Heart left ventricle (tissue), 16 donors: ENCODE results near the gene POLR1C. TPM values are rescaled to one million over a fixed set of nuclear protein-coding genes. Genes with fewer than 3 reads are reported as not detected.

Experiments used
- ATAC-seq, 4 donors: fragments of 200-7000 bp; cut with Tn5 transposase; one replicate each; pipeline ENCODE4 v1.9.1; 2020 to 2022; ENCODE audit warnings: moderate library complexity in 4 of 4, mild to moderate bottlenecking in 3 of 4, moderate number of reproducible peaks in 1 of 4
- DNase-seq, 5 donors: peaks; one replicate each; pipeline ENCODE4 v3.0.0-alpha.2; 2020
- H3K27ac ChIP-seq, 12 donors: fragments of 200-600 bp; sonication (generic) in 4 of 12; one replicate each; pipeline versions ENCODE4 v1.5.0 to v1.8.0; 2016 to 2022; ENCODE audit warnings: mild to moderate bottlenecking in 2 of 12
- H3K27me3 ChIP-seq, 9 donors: fragments of 200-600 bp; sonication (generic) in 2 of 9; one replicate each; pipeline versions ENCODE4 v1.5.1 to v1.8.0; 2016 to 2022; ENCODE audit warnings: mild to moderate bottlenecking in 3 of 9
- H3K36me3 ChIP-seq, 9 donors: fragments of 200-600 bp; sonication (generic) in 2 of 9; one replicate each; pipeline versions ENCODE4 v1.5.0 to v1.8.0; 2018 to 2022; ENCODE audit warnings: mild to moderate bottlenecking in 2 of 9
- H3K4me1 ChIP-seq, 12 donors: fragments of 200-600 bp; sonication (generic) in 4 of 12; one replicate each; pipeline versions ENCODE4 v1.5.0 to v1.8.0; 2016 to 2022; ENCODE audit warnings: mild to moderate bottlenecking in 3 of 12
- H3K4me3 ChIP-seq, 12 donors: fragments of 200-600 bp; sonication (generic) in 4 of 12; one replicate each; pipeline versions ENCODE4 v1.5.0 to v1.8.0; 2017 to 2022; ENCODE audit warnings: mild to moderate bottlenecking in 9 of 12, moderate library complexity in 4 of 12
- H3K9me3 ChIP-seq, 12 donors: fragments of 200-600 bp; sonication (generic) in 4 of 12; one replicate each; pipeline versions ENCODE4 v1.5.0 to v1.8.0; 2016 to 2022; ENCODE audit warnings: mild to moderate bottlenecking in 1 of 12
- CTCF ChIP-seq, 12 donors: fragments of 200-600 bp; sonication (generic) in 4 of 12; IDR thresholded peaks; one replicate each; pipeline versions ENCODE4 v1.5.0 to v1.8.0; 2018 to 2022; ENCODE audit warnings: antibody characterized with exemption in 12 of 12, mild to moderate bottlenecking in 5 of 12
- POLR2A ChIP-seq, 2 donors: fragments of 450-650 bp; IDR thresholded peaks; one replicate each; pipeline ENCODE4 v1.6.1; 2017; ENCODE audit warnings: antibody characterized with exemption in 2 of 2, mild to moderate bottlenecking in 2 of 2, moderate library complexity in 2 of 2
- WGBS, 4 donors: extraction: QIAGEN DNeasy Blood & Tissue Kit in 2 of 4; methylation state at CpG; one replicate each; pipeline versions ENCODE4 v1.1.5 to v1.1.7; 2013 to 2018; 5-methylcytosine and 5-hydroxymethylcytosine counted together
- intact Hi-C, 10 donors: fragments of 100-400 bp; cut with DNase I; formaldehyde crosslinking; loops; one replicate each; pipeline versions ENCODE4 v1.11.1 to v1.14.2; 2022
- polyA plus RNA-seq, 2 donors: library from polyadenylated mRNA; stranded (reverse); fragments of 200-250 nt; gene quantifications; one replicate each; pipeline ENCODE4 v1.2.3, GENCODE V29; 2013
- total RNA-seq, 9 donors: library from RNA; depleted of rRNA in 2 of 9; stranded (reverse); fragments of >200 nt in 2 of 9; fragmentation: NEBNext Ultra II Directional in 3 of 9; extraction: Animal tissue kit (Norgen Biotek cat#: 25700) in 3 of 9; gene quantifications; one replicate each; pipeline versions ENCODE4 v1.1.0 to v1.2.4, GENCODE V29; 2016 to 2023
- donor health status: ischemic (EF 13 %, LVEDD 7.1; RV severe dilation, severe dysfunction).
- donor health status: healthy with polysubstance abuse.
- donor health status: DM: no; HTN: yes; CAD: no.
- donor health status: DM: no; HTN: no; CAD: no.
- donor health status: ischemic (EF 25% LVEDD 6.9; RV normal size, moderate dysfunction).
- donor health status: ischemic (EF 25% LVEDD 5.7; RV mildly dilated, moderate dysfunction).
- donor health status: healthy.
- donor health status: DM: yes; HTN: yes; CAD: no.
- donor health status: ischemic (EF 35%, LVEDD 5.7; RV mildly dilated, moderate dysfunction).
- donor health status: nonischemic (EF 11% LVEDD 7.7; RV severe dilation, severe dysfunction).
- donor health status: DM: yes; HTN: yes; CAD: no.
- donor health status: PGD.
- donor health status: ischemic (EF 29% LVEDD 5.4; RV normal size, mild dysfunction).
- donor health status: nonischemic (EF 23%, LVEDD 6.1; RV moderate dilation, normal function).

The POLR1C gene
- total and polyA plus RNA-seq, 11 donors: 9.5 to 52.9 (median 13.5) TPM

GRCh38 chr6:43475516-43475915, 41.4 kb upstream of the POLR1C start:
- TF ChIP-seq POLR2A (IDR thresholded peaks at IDR 0.05): no peak
- no peak for TF ChIP-seq CTCF (IDR thresholded peaks at IDR 0.05)
- DNase-seq: no peak
- ATAC-seq: no peak
- intact Hi-C loops: no loop called here
- H3K27me3 ChIP-seq: no peaks in the 10 kb centered on the region
- 82 to 92% (median 87%) methylated on average over 6 of the region's 6 CpGs for WGBS, 4 donors
- H3K4me3 ChIP-seq: no peak overlapping the region
- H3K27ac ChIP-seq: no peak overlapping the region
- peaks cover 8 to 39% (median 23%) of the 10 kb centered on the region in 12 donors for H3K4me1 ChIP-seq
- H3K9me3 ChIP-seq: no peaks in the 10 kb centered on the region
- peaks cover 0 to 8% (median 0%) of the 10 kb centered on the region in 9 donors for H3K36me3 ChIP-seq

GRCh38 chr6:43476746-43477145, 40.1 kb upstream of the POLR1C start:
- H3K36me3 ChIP-seq: peaks cover 0 to 14% (median 0%) of the 10 kb centered on the region in 9 donors
- WGBS, 4 donors: 43 to 54% (median 47%) methylated on average over 2 of the region's 2 CpGs
- no peak for TF ChIP-seq CTCF (IDR thresholded peaks at IDR 0.05)
- no peak for TF ChIP-seq POLR2A (IDR thresholded peaks at IDR 0.05)
- H3K27ac ChIP-seq: peak overlapping the region in 11 of 12 donors; percentile 9 to 89 (median 84)
- H3K4me3 ChIP-seq: peak overlapping the region in 11 of 12 donors; percentile 70 to 89 (median 76)
- peaks cover 8 to 48% (median 28%) of the 10 kb centered on the region in 12 donors for H3K4me1 ChIP-seq
- H3K27me3 ChIP-seq: no peaks in the 10 kb centered on the region
- intact Hi-C loops: no loop called here
- no peak for ATAC-seq
- H3K9me3 ChIP-seq: no peaks in the 10 kb centered on the region
- DNase-seq: no peak

GRCh38 chr6:43477235-43478007, 39.5 kb upstream of the POLR1C start, which contains the start of gene TJAP1:
TSS of gene TJAP1 (plus strand) at chr6:43477570. CDS start at chr6:43499002, 21,432 bp downstream.
- WGBS, 4 donors: 1 to 3% (median 1%) methylated on average over 34 of the region's 34 CpGs
- H3K27ac ChIP-seq: peak within 1 kb of the TSS; percentile 49 to 89 (median 80)
- no peaks in the 10 kb centered on the region for H3K9me3 ChIP-seq
- peak; percentile 95 to 100 (median 100) for ATAC-seq
- TF ChIP-seq POLR2A (IDR thresholded peaks at IDR 0.05) (peak in 1 of 2 donors; percentile 53), CTCF (IDR thresholded peaks at IDR 0.05) (no peak)
- H3K4me3 ChIP-seq: peak within 1 kb of the TSS; percentile 70 to 89 (median 75)
- DNase-seq: peak; percentile 91 to 96 (median 94)
- H3K36me3 ChIP-seq: peaks cover 0 to 14% (median 0%) of the 10 kb centered on the region in 9 donors
- peaks cover 8 to 51% (median 33%) of the 10 kb centered on the region in 12 donors for H3K4me1 ChIP-seq
- H3K27me3 ChIP-seq: no peaks in the 10 kb centered on the region
- intact Hi-C loops: no loop called here

DNA sequence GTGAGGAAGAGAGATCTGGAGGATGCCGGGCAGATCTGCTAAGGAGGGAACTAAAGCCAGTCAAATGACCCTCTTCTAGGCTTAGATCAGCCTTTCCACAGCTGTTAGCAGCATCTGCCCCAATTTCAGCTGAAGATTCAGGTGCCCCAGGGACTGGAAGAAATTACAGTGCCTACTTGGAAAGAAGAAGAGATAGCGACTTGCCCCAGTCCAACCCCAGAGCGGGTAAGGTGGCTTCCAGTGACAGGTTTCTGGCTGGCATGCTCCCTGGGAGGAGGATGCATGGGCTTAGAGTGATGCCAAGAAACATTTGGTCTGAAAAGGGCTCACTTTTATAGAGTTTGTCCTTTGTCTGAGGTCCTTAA, 38.9 kb upstream of the POLR1C start:
- Histone ChIP-seq H3K36me3 (peaks cover 0 to 14% (median 0%) of the 10 kb centered on the region in 9 donors), H3K27me3 (no peaks in the 10 kb centered on the region), H3K27ac (peak overlapping the region; percentile 49 to 89 (median 80)), H3K4me1 (peaks cover 8 to 57% (median 33%) of the 10 kb centered on the region in 12 donors), H3K9me3 (no peaks in the 10 kb centered on the region), H3K4me3 (peak overlapping the region; percentile 70 to 89 (median 75))
- no peak for DNase-seq
- no peak for ATAC-seq
- WGBS, 4 donors: 5 to 21% (median 16%) methylated on average over 3 of the region's 3 CpGs
- intact Hi-C loops: no loop called here
- TF ChIP-seq POLR2A (IDR thresholded peaks at IDR 0.05) (no peak), CTCF (IDR thresholded peaks at IDR 0.05) (no peak)
